Measurements from ENCODE around the gene NCKAP5.

NCKAP5 gene

DNA sequence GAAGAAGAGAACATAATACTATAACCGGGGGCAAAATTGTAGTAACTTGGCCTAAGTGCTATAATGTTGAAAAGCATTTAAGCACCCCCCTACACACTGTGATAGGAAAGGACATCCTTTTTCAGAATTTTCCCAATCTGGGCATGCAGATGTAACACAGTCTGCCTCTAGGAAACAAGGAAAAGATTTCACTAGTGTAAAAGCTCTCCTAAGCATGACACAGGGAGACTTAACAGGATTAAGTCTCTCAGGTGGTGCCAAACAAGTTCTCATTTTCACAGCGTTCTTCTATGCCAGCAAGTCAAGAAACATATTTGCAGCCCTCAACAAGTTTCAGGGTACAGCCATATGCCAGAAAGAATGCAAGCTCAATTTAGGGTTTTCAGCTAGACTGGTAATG lies 53.0 kb downstream of the NCKAP5 start:
- no peak for TF ChIP-seq CTCF (IDR thresholded peaks at IDR 0.05; ENCODE audit: extremely low read depth, insufficient read depth, missing control alignments)
- in situ Hi-C loops (cut with MboI; ENCODE audit: low pct_unique_long_range_greater_than_20kb, low sequenced_read_pairs, unreplicated experiment) = no loop called here
- DNase-seq (ENCODE audit: low spot score) = no peak

DNA sequence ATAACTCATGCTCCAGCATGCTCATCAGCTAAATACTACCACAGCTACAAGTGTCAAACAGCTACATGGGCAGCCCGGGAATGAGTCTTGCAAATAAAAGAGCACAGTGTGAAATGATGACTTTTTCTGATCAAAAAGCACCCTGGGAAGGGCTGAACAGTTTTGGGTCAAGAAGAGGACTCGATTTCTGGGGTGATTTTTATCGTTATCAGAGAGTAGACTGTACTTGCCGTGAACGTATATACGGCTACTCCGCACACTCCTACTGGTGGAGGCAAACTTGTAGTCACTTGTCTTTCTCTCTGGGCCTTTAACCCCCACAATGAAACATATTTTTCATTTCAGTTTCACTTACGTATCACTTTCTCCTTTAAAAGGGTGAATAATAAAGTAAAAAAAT lies 54.4 kb downstream of the NCKAP5 start:
- no peak for DNase-seq (ENCODE audit: low spot score)
- in situ Hi-C loops (cut with MboI; ENCODE audit: low pct_unique_long_range_greater_than_20kb, low sequenced_read_pairs, unreplicated experiment) = no loop called here
- TF ChIP-seq CTCF (IDR thresholded peaks at IDR 0.05; ENCODE audit: extremely low read depth, insufficient read depth, missing control alignments) = no peak

- in situ Hi-C loops (cut with MboI; ENCODE audit: low pct_unique_long_range_greater_than_20kb, low sequenced_read_pairs, unreplicated experiment) = no loop called here
- TF ChIP-seq CTCF (IDR thresholded peaks at IDR 0.05; ENCODE audit: extremely low read depth, insufficient read depth, missing control alignments) = no peak
- DNase-seq (ENCODE audit: low spot score) = no peak
These were observed 56.1 kb downstream of the NCKAP5 start for GRCh38 chr2:133512121-133512520.

DNA sequence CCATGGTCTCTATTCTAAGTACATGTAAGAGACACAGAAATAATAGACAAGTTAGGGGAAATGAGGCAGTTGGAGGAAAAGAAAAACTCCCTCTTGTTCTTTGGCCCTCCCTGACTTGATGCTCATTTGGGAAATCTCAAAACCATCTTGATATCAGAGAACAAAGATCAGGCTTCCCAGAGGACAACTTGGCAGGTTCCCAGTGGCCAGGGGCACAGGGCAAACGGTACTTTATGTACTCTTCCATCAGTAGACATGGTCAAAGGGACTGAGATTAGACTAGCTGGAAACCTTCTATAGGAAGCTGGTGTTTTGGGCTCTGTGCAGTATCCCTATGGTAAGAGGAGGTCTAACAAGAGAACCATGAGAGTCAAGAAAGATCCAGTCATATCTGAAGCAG lies 56.6 kb downstream of the NCKAP5 start:
- no peak for TF ChIP-seq CTCF (IDR thresholded peaks at IDR 0.05; ENCODE audit: extremely low read depth, insufficient read depth, missing control alignments)

DNA sequence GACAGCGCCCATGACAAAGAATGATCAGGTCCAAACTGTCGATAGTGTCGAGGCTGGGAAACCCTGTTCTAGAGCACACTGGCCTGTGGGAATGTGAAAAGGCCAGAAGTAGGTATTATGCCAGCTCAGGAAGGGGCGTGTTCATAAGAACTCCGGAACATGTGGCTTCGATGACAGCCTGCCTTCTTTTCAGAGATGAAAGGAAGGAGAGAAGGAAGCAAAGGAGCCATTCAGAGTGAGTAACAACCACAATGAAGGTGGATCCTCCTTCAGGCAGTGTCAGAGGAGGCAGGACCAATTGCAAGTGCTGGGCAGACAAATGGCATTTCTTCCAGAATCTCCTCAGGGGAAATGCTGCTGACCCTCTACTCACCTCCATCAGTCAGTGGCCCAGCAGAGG lies 58.5 kb downstream of the NCKAP5 start:
- no peak for TF ChIP-seq CTCF (IDR thresholded peaks at IDR 0.05; ENCODE audit: extremely low read depth, insufficient read depth, missing control alignments)
- in situ Hi-C loops (cut with MboI; ENCODE audit: low pct_unique_long_range_greater_than_20kb, low sequenced_read_pairs, unreplicated experiment) = no loop called here
- DNase-seq (ENCODE audit: low spot score) = no peak

More for the DNA sequence above, 56.6 kb downstream of the NCKAP5 start:
- in situ Hi-C loops (cut with MboI; ENCODE audit: low pct_unique_long_range_greater_than_20kb, low sequenced_read_pairs, unreplicated experiment) = no loop called here
- DNase-seq (ENCODE audit: low spot score) = no peak

- no peak for DNase-seq (ENCODE audit: low spot score)
- in situ Hi-C loops (cut with MboI; ENCODE audit: low pct_unique_long_range_greater_than_20kb, low sequenced_read_pairs, unreplicated experiment) = no loop called here
These were observed 59.6 kb downstream of the NCKAP5 start for GRCh38 chr2:133508546-133509165.

More at GRCh38 chr2:133508546-133509165, 59.6 kb downstream of the NCKAP5 start:
- TF ChIP-seq CTCF (IDR thresholded peaks at IDR 0.05; ENCODE audit: extremely low read depth, insufficient read depth, missing control alignments) = no peak
